ENCODE data around the gene RPL3. TPM values are rescaled to one million over a fixed set of nuclear protein-coding genes. Genes with fewer than 3 reads are reported as not detected.

The RPL3 gene
- total RNA-seq, 1 donor from 2014 or later = 2,149 TPM

GRCh38 chr22:39276440-39277141 lies 42.8 kb downstream of the RPL3 start:
- H3K36me3 Mint-ChIP-seq (ENCODE audit: low read depth, unreplicated experiment) = no peaks in the 10 kb centered on the region
- TF ChIP-seq CTCF (IDR thresholded peaks at IDR 0.05; ENCODE audit: unreplicated experiment) = no peak
- H3K4me1 Mint-ChIP-seq (ENCODE audit: unreplicated experiment) = peaks cover 27% of the 10 kb centered on the region
- no peak for DNase-seq (ENCODE audit: low spot score)
- H3K4me3 Mint-ChIP-seq (ENCODE audit: unreplicated experiment) = no peak overlapping the region
- peaks cover 6% of the 10 kb centered on the region for H3K27me3 Mint-ChIP-seq (ENCODE audit: unreplicated experiment)
- no peak overlapping the region for H3K27ac Mint-ChIP-seq (ENCODE audit: unreplicated experiment)
- no peaks in the 10 kb centered on the region for H3K9me3 Mint-ChIP-seq (ENCODE audit: unreplicated experiment)

- Mint-ChIP-seq H3K4me3 (ENCODE audit: unreplicated experiment) (no peak overlapping the region), H3K27ac (ENCODE audit: unreplicated experiment) (no peak overlapping the region), H3K9me3 (ENCODE audit: unreplicated experiment) (no peaks in the 10 kb centered on the region), H3K27me3 (ENCODE audit: unreplicated experiment) (peaks cover 6% of the 10 kb centered on the region), H3K4me1 (ENCODE audit: unreplicated experiment) (peaks cover 23% of the 10 kb centered on the region), H3K36me3 (ENCODE audit: low read depth, unreplicated experiment) (no peaks in the 10 kb centered on the region)
- no peak for DNase-seq (ENCODE audit: low spot score)
- TF ChIP-seq CTCF (IDR thresholded peaks at IDR 0.05; ENCODE audit: unreplicated experiment) = no peak
These were observed 43.5 kb downstream of the RPL3 start for GRCh38 chr22:39275814-39276439.

GRCh38 chr22:39273950-39274887 lies 45.2 kb downstream of the RPL3 start:
- no peak overlapping the region for H3K4me3 Mint-ChIP-seq (ENCODE audit: unreplicated experiment)
- H3K9me3 Mint-ChIP-seq (ENCODE audit: unreplicated experiment) = no peaks in the 10 kb centered on the region
- no peaks in the 10 kb centered on the region for H3K36me3 Mint-ChIP-seq (ENCODE audit: low read depth, unreplicated experiment)
- DNase-seq (ENCODE audit: low spot score) = no peak
- no peak for TF ChIP-seq CTCF (IDR thresholded peaks at IDR 0.05; ENCODE audit: unreplicated experiment)
- peaks cover 8% of the 10 kb centered on the region for H3K27me3 Mint-ChIP-seq (ENCODE audit: unreplicated experiment)
- no peak overlapping the region for H3K27ac Mint-ChIP-seq (ENCODE audit: unreplicated experiment)
- H3K4me1 Mint-ChIP-seq (ENCODE audit: unreplicated experiment) = peaks cover 23% of the 10 kb centered on the region

- TF ChIP-seq CTCF (IDR thresholded peaks at IDR 0.05; ENCODE audit: unreplicated experiment) = no peak
- Mint-ChIP-seq H3K4me3 (ENCODE audit: unreplicated experiment) (no peak overlapping the region), H3K27ac (ENCODE audit: unreplicated experiment) (no peak overlapping the region), H3K9me3 (ENCODE audit: unreplicated experiment) (no peaks in the 10 kb centered on the region), H3K4me1 (ENCODE audit: unreplicated experiment) (peaks cover 22% of the 10 kb centered on the region), H3K27me3 (ENCODE audit: unreplicated experiment) (peaks cover 7% of the 10 kb centered on the region), H3K36me3 (ENCODE audit: low read depth, unreplicated experiment) (no peaks in the 10 kb centered on the region)
- DNase-seq (ENCODE audit: low spot score) = no peak
These were observed 48.6 kb downstream of the RPL3 start for GRCh38 chr22:39270792-39271191.

Data from endothelial cell (in vitro differentiated cells).